Measurements from ENCODE around the gene LDLRAD2.

DNA sequence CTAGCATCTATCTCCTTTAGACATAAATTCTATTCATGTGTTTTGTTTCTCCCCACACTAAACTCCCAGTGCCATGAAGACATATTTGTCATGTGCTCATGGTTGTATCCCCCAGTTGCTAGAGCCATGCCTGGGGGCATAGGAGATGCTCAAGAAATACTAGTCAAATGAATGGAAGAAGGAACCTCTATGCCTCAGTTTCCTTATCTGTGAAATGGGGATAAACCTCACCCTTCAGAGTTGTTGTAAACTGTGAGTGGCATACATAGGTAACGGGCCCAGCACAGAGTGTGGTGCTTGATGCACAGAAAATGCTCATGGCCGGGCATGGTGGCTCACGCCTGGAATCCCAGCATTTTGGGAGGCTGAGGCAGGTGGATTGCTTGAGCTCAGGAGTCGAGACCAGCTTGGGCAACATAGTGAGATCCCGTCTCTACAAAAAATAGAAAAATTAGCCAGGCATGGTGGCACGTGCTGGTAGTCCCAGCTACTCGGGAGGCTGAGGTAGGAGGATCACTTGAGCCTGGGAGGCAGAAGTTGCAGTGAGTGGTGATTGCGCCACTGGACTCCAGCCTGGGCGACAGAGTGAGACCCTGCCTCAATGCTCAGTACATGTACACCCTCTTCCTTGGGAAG lies 8.7 kb downstream of the LDLRAD2 start:
- no peak for TF ChIP-seq EZH2phosphoT487 (IDR thresholded peaks at IDR 0.05; ENCODE audit: low read length)
- TF ChIP-seq, protein P1, sequence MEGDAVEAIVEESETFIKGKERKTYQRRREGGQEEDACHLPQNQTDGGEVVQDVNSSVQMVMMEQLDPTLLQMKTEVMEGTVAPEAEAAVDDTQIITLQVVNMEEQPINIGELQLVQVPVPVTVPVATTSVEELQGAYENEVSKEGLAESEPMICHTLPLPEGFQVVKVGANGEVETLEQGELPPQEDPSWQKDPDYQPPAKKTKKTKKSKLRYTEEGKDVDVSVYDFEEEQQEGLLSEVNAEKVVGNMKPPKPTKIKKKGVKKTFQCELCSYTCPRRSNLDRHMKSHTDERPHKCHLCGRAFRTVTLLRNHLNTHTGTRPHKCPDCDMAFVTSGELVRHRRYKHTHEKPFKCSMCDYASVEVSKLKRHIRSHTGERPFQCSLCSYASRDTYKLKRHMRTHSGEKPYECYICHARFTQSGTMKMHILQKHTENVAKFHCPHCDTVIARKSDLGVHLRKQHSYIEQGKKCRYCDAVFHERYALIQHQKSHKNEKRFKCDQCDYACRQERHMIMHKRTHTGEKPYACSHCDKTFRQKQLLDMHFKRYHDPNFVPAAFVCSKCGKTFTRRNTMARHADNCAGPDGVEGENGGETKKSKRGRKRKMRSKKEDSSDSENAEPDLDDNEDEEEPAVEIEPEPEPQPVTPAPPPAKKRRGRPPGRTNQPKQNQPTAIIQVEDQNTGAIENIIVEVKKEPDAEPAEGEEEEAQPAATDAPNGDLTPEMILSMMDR (IDR thresholded peaks at IDR 0.05; ENCODE audit: low read length): no peak
- no peak for TF ChIP-seq EZH2 (optimal IDR thresholded peaks at IDR 0.05; ENCODE audit: low read depth, low read length)

Data from MM.1S (cell line).